HEK293 (cell line): ENCODE measurements around the gene HOXD12.

Experiments
- GFI1B ChIP-seq: fragments of 450-650 bp; formaldehyde crosslinking; IDR thresholded peaks from 2 replicates; pipeline ENCODE4 v1.5.1; 2016; ENCODE audit warnings: missing biosample characterization, missing genetic modification characterization
- GLIS1 ChIP-seq: fragments of 450-650 bp; formaldehyde crosslinking; IDR thresholded peaks from 2 replicates; pipeline ENCODE4 v1.5.1; 2016; ENCODE audit warnings: missing biosample characterization, missing genetic modification characterization
- KLF10 ChIP-seq: fragments of 450-650 bp; IDR thresholded peaks from 2 replicates; pipeline ENCODE4 v1.5.1; 2018; ENCODE audit warnings: missing biosample characterization, mild to moderate bottlenecking, missing genetic modification characterization
- SP3 ChIP-seq: fragments of 450-650 bp; formaldehyde crosslinking; IDR thresholded peaks from 2 replicates; pipeline ENCODE4 v1.5.1; 2016; ENCODE audit warnings: missing biosample characterization, missing genetic modification characterization
- SP7 ChIP-seq: fragments of 450-650 bp; formaldehyde crosslinking; IDR thresholded peaks from 2 replicates; pipeline ENCODE4 v1.5.1; 2016; ENCODE audit warnings: missing biosample characterization, missing genetic modification characterization
- ZBTB17 ChIP-seq: fragments of 450-650 bp; formaldehyde crosslinking; IDR thresholded peaks from 2 replicates; pipeline ENCODE4 v1.5.1; 2016; ENCODE audit warnings: missing biosample characterization, missing genetic modification characterization
- ZEB2 ChIP-seq: fragments of 450-650 bp; formaldehyde crosslinking; IDR thresholded peaks from 2 replicates; pipeline ENCODE4 v1.5.1; 2016; ENCODE audit warnings: missing biosample characterization, missing genetic modification characterization
- ZNF157 ChIP-seq: fragments of 450-650 bp; formaldehyde crosslinking; IDR thresholded peaks from 2 replicates; pipeline ENCODE4 v1.5.1; 2016; ENCODE audit warnings: missing biosample characterization, missing genetic modification characterization
- ZNF169 ChIP-seq: fragments of 450-650 bp; formaldehyde crosslinking; IDR thresholded peaks from 2 replicates; pipeline ENCODE4 v1.5.1; 2016; ENCODE audit warnings: missing biosample characterization, missing genetic modification characterization
- ZNF19 ChIP-seq: fragments of 450-650 bp; formaldehyde crosslinking; IDR thresholded peaks from 2 replicates; pipeline ENCODE4; 2016; ENCODE audit warnings: missing biosample characterization, missing genetic modification characterization, low read depth
- ZNF223 ChIP-seq: fragments of 450-650 bp; formaldehyde crosslinking; IDR thresholded peaks from 2 replicates; pipeline ENCODE4 v1.5.1; 2016; ENCODE audit warnings: missing biosample characterization, missing genetic modification characterization
- ZNF529 ChIP-seq: fragments of 450-650 bp; formaldehyde crosslinking; IDR thresholded peaks from 2 replicates; pipeline ENCODE4 v1.5.1; 2017; ENCODE audit warnings: missing genetic modification characterization, missing biosample characterization; ENCODE audit not compliant: insufficient replicate concordance
- ZNF571 ChIP-seq: fragments of 450-650 bp; formaldehyde crosslinking; IDR thresholded peaks from 2 replicates; pipeline ENCODE4 v1.5.0; 2017; ENCODE audit warnings: missing biosample characterization, missing genetic modification characterization
- ZNF660 ChIP-seq: fragments of 450-650 bp; IDR thresholded peaks from 2 replicates; pipeline ENCODE4 v1.5.1; 2018; ENCODE audit warnings: missing biosample characterization, mild to moderate bottlenecking, missing genetic modification characterization
- ZSCAN16 ChIP-seq: fragments of 450-650 bp; formaldehyde crosslinking; IDR thresholded peaks from 2 replicates; pipeline ENCODE4 v1.5.1; 2016; ENCODE audit warnings: missing biosample characterization, missing genetic modification characterization
- TF ChIP-seq, protein P1 (sequence below): fragments of 450-650 bp; formaldehyde crosslinking; IDR thresholded peaks from 2 replicates; pipeline ENCODE4 v1.5.1; 2016; ENCODE audit warnings: missing biosample characterization, missing genetic modification characterization
- TF ChIP-seq, protein P2 (sequence below): fragments of 450-650 bp; formaldehyde crosslinking; IDR thresholded peaks from 2 replicates; pipeline ENCODE4 v1.5.1; 2016; ENCODE audit warnings: missing biosample characterization, missing genetic modification characterization
- TF ChIP-seq, protein P3 (sequence below): fragments of 450-650 bp; formaldehyde crosslinking; IDR thresholded peaks from 2 replicates; pipeline ENCODE4 v1.5.1; 2016; ENCODE audit warnings: missing biosample characterization, missing genetic modification characterization
- TF ChIP-seq, protein P4 (sequence below): fragments of 450-650 bp; formaldehyde crosslinking; IDR thresholded peaks from 2 replicates; pipeline ENCODE4 v1.5.1; 2016; ENCODE audit warnings: missing biosample characterization, missing genetic modification characterization
- TF ChIP-seq, protein P5 (sequence below): fragments of 450-650 bp; formaldehyde crosslinking; IDR thresholded peaks from 2 replicates; pipeline ENCODE4 v1.5.1; 2016; ENCODE audit warnings: missing biosample characterization, missing genetic modification characterization
- TF ChIP-seq, protein P6 (sequence below): fragments of 450-650 bp; formaldehyde crosslinking; IDR thresholded peaks from 2 replicates; pipeline ENCODE4 v1.5.0; 2017; ENCODE audit warnings: missing biosample characterization, missing genetic modification characterization, borderline replicate concordance
- TF ChIP-seq, protein P7 (sequence below): fragments of 450-650 bp; formaldehyde crosslinking; IDR thresholded peaks from 2 replicates; pipeline ENCODE4 v1.5.1; 2017; ENCODE audit warnings: missing biosample characterization, missing genetic modification characterization
- TF ChIP-seq, protein P8 (sequence below): fragments of 450-650 bp; formaldehyde crosslinking; optimal IDR thresholded peaks from 2 replicates; pipeline ENCODE3; 2016; ENCODE audit warnings: missing biosample characterization, mild to moderate bottlenecking, missing genetic modification characterization

HOXD12 gene

DNA sequence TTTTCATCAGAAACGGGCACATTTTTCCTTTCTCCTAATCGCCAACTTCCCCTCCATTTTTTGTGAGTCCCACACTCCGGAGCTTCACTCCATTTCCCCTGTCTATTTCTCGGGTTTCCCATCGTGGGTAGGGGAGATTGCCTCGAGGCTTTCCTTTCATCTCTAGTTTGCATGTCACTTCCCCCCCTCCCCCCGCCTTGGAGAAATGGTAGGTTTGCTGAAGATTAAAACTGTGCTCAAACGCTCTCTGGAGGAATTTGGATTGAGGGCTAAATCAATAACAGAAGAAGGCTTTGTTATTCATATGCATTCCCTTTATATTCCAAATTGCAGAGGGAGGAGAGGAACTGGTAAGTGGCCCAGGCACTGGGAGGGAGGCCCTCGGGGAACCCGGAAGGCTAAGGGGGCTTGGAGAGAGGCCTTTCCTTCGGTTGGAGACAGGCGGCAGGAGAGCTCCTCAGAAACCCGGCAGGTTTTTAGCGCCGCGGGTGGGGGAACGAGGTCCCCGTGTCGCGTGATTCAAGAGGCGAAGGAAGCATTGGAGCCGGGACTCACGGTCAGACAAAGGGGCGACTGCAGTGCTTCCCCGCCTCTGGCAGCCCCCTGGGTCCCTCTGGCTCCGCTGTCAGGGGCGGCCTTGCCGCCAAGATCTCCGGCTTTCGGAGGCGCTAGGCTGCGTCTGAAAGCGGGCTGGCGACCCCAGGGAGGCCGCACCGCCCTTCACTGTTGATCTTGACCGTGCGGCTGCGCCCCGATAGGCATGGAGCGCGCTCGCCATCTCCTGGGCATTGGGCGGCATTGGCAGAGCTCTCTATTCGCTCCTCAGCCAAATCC, 2.4 kb upstream of the HOXD12 start (continued):
- TF ChIP-seq, protein P1, sequence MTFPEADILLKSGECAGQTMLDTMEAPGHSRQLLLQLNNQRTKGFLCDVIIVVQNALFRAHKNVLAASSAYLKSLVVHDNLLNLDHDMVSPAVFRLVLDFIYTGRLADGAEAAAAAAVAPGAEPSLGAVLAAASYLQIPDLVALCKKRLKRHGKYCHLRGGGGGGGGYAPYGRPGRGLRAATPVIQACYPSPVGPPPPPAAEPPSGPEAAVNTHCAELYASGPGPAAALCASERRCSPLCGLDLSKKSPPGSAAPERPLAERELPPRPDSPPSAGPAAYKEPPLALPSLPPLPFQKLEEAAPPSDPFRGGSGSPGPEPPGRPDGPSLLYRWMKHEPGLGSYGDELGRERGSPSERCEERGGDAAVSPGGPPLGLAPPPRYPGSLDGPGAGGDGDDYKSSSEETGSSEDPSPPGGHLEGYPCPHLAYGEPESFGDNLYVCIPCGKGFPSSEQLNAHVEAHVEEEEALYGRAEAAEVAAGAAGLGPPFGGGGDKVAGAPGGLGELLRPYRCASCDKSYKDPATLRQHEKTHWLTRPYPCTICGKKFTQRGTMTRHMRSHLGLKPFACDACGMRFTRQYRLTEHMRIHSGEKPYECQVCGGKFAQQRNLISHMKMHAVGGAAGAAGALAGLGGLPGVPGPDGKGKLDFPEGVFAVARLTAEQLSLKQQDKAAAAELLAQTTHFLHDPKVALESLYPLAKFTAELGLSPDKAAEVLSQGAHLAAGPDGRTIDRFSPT = peak; percentile 38; the same call in 1 of the 2 replicates
- TF ChIP-seq SP7 = peak; percentile 27; the same call in 1 of the 2 replicates
- TF ChIP-seq, protein P2, sequence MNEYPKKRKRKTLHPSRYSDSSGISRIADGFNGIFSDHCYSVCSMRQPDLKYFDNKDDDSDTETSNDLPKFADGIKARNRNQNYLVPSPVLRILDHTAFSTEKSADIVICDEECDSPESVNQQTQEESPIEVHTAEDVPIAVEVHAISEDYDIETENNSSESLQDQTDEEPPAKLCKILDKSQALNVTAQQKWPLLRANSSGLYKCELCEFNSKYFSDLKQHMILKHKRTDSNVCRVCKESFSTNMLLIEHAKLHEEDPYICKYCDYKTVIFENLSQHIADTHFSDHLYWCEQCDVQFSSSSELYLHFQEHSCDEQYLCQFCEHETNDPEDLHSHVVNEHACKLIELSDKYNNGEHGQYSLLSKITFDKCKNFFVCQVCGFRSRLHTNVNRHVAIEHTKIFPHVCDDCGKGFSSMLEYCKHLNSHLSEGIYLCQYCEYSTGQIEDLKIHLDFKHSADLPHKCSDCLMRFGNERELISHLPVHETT (tag by site-specific recombination) = no peak
- no peak for TF ChIP-seq ZNF571 (tag by site-specific recombination)
- TF ChIP-seq ZNF19 (tag by site-specific recombination) = no peak
- peak; percentile 22; the same call in 1 of the 2 replicates for TF ChIP-seq ZSCAN16 (tag by site-specific recombination)
- TF ChIP-seq ZNF529 (tag by site-specific recombination) = no peak
- TF ChIP-seq ZEB2 (tag by site-specific recombination) = 0 out of 2 replicates have a peak, but pooled peaks have one; percentile 31
- TF ChIP-seq, protein P3, sequence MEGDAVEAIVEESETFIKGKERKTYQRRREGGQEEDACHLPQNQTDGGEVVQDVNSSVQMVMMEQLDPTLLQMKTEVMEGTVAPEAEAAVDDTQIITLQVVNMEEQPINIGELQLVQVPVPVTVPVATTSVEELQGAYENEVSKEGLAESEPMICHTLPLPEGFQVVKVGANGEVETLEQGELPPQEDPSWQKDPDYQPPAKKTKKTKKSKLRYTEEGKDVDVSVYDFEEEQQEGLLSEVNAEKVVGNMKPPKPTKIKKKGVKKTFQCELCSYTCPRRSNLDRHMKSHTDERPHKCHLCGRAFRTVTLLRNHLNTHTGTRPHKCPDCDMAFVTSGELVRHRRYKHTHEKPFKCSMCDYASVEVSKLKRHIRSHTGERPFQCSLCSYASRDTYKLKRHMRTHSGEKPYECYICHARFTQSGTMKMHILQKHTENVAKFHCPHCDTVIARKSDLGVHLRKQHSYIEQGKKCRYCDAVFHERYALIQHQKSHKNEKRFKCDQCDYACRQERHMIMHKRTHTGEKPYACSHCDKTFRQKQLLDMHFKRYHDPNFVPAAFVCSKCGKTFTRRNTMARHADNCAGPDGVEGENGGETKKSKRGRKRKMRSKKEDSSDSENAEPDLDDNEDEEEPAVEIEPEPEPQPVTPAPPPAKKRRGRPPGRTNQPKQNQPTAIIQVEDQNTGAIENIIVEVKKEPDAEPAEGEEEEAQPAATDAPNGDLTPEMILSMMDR = peak; percentile 97
- TF ChIP-seq ZNF660 (tag by site-specific recombination) = peak; percentile 74; the same call in 1 of the 2 replicates
- no peak for TF ChIP-seq KLF10 (tag by site-specific recombination)
- TF ChIP-seq ZNF223 (tag by site-specific recombination) = no peak
- TF ChIP-seq, protein P4, sequence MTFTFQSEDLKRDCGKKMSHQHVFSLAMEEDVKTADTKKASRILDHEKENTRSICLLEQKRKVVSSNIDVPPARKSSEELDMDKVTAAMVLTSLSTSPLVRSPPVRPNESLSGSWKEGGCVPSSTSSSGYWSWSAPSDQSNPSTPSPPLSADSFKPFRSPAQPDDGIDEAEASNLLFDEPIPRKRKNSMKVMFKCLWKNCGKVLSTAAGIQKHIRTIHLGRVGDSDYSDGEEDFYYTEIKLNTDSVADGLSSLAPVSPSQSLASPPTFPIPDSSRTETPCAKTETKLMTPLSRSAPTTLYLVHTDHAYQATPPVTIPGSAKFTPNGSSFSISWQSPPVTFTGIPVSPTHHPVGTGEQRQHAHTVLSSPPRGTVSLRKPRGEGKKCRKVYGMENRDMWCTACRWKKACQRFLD (tag by site-specific recombination) = no peak
- TF ChIP-seq, protein P5, sequence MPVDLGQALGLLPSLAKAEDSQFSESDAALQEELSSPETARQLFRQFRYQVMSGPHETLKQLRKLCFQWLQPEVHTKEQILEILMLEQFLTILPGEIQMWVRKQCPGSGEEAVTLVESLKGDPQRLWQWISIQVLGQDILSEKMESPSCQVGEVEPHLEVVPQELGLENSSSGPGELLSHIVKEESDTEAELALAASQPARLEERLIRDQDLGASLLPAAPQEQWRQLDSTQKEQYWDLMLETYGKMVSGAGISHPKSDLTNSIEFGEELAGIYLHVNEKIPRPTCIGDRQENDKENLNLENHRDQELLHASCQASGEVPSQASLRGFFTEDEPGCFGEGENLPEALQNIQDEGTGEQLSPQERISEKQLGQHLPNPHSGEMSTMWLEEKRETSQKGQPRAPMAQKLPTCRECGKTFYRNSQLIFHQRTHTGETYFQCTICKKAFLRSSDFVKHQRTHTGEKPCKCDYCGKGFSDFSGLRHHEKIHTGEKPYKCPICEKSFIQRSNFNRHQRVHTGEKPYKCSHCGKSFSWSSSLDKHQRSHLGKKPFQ (tag by site-specific recombination) = no peak
- TF ChIP-seq, protein P6, sequence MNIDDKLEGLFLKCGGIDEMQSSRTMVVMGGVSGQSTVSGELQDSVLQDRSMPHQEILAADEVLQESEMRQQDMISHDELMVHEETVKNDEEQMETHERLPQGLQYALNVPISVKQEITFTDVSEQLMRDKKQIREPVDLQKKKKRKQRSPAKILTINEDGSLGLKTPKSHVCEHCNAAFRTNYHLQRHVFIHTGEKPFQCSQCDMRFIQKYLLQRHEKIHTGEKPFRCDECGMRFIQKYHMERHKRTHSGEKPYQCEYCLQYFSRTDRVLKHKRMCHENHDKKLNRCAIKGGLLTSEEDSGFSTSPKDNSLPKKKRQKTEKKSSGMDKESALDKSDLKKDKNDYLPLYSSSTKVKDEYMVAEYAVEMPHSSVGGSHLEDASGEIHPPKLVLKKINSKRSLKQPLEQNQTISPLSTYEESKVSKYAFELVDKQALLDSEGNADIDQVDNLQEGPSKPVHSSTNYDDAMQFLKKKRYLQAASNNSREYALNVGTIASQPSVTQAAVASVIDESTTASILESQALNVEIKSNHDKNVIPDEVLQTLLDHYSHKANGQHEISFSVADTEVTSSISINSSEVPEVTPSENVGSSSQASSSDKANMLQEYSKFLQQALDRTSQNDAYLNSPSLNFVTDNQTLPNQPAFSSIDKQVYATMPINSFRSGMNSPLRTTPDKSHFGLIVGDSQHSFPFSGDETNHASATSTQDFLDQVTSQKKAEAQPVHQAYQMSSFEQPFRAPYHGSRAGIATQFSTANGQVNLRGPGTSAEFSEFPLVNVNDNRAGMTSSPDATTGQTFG = no peak
- TF ChIP-seq GLIS1 (tag by site-specific recombination) = peak; percentile 65
- TF ChIP-seq ZNF157 = no peak
- TF ChIP-seq GFI1B = no peak
- TF ChIP-seq, protein P7, sequence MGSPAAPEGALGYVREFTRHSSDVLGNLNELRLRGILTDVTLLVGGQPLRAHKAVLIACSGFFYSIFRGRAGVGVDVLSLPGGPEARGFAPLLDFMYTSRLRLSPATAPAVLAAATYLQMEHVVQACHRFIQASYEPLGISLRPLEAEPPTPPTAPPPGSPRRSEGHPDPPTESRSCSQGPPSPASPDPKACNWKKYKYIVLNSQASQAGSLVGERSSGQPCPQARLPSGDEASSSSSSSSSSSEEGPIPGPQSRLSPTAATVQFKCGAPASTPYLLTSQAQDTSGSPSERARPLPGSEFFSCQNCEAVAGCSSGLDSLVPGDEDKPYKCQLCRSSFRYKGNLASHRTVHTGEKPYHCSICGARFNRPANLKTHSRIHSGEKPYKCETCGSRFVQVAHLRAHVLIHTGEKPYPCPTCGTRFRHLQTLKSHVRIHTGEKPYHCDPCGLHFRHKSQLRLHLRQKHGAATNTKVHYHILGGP = no peak
- TF ChIP-seq, protein P8, sequence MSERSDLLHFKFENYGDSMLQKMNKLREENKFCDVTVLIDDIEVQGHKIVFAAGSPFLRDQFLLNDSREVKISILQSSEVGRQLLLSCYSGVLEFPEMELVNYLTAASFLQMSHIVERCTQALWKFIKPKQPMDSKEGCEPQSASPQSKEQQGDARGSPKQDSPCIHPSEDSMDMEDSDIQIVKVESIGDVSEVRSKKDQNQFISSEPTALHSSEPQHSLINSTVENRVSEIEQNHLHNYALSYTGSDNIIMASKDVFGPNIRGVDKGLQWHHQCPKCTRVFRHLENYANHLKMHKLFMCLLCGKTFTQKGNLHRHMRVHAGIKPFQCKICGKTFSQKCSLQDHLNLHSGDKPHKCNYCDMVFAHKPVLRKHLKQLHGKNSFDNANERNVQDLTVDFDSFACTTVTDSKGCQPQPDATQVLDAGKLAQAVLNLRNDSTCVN (tag by site-specific recombination) = peak; percentile 51
- no peak for TF ChIP-seq SP3
- TF ChIP-seq ZBTB17 (tag by site-specific recombination) = peak; percentile 85; the same call in 1 of the 2 replicates
- no peak for TF ChIP-seq ZNF169 (tag by site-specific recombination)
